Epidermal melanocyte (primary cell): Measurements from ENCODE around the gene FAM43B.
A peak's percentile ranks its signal among the peaks of the same experiment; 100 is the strongest.

ENCODE experiments used
- DNase-seq: peaks from one replicate; pipeline ENCODE4 v3.0.0; 2011; ENCODE audit warnings: low spot score; ENCODE audit not compliant: insufficient read length

FAM43B gene

GRCh38 chr1:20552728-20553445 is 514 bp downstream of the FAM43B start:
- DNase-seq, result no peak

GRCh38 chr1:20555025-20555757 is 2.8 kb downstream of the FAM43B start:
- DNase-seq, result no peak

- no peak for DNase-seq
Measured at GRCh38 chr1:20555758-20556120, 3.4 kb downstream of the FAM43B start.

- DNase-seq, result no peak
Measured at GRCh38 chr1:20558191-20558590, 5.8 kb downstream of the FAM43B start.

- no peak for DNase-seq
Measured at GRCh38 chr1:20560966-20561365, 8.6 kb downstream of the FAM43B start.

- DNase-seq, result no peak
Measured at GRCh38 chr1:20565234-20565633, 12.9 kb downstream of the FAM43B start.

- DNase-seq, result no peak
Measured at GRCh38 chr1:20569523-20570098, 17.2 kb downstream of the FAM43B start.

- DNase-seq, result no peak
Measured at GRCh38 chr1:20571427-20571826, 19.1 kb downstream of the FAM43B start.

GRCh38 chr1:20573987-20574386 is 21.6 kb downstream of the FAM43B start:
- no peak for DNase-seq

GRCh38 chr1:20574686-20575540 is 22.5 kb downstream of the FAM43B start:
- peak; percentile 48 for DNase-seq

GRCh38 chr1:20575541-20576336 is 23.4 kb downstream of the FAM43B start:
- no peak for DNase-seq

- no peak for DNase-seq
Measured at GRCh38 chr1:20578062-20578461, 25.7 kb downstream of the FAM43B start.

- DNase-seq, result no peak
Measured at GRCh38 chr1:20578721-20579395, 26.5 kb downstream of the FAM43B start.

GRCh38 chr1:20584890-20585289 is 32.5 kb downstream of the FAM43B start:
- no peak for DNase-seq

- no peak for DNase-seq
Measured at GRCh38 chr1:20586953-20587660, 34.7 kb downstream of the FAM43B start.

- no peak for DNase-seq
Measured at GRCh38 chr1:20587661-20588053, 35.3 kb downstream of the FAM43B start.

GRCh38 chr1:20588634-20589225 is 36.4 kb downstream of the FAM43B start, which contains the start of gene CDA:
Gene CDA, plus strand, starts transcription at chr1:20589097. Its CDS starts 33 bp downstream, at chr1:20589130.
- no peak for DNase-seq

- DNase-seq, result no peak
Measured at GRCh38 chr1:20589331-20590278, 37.2 kb downstream of the FAM43B start.
